Stimulated activated CD8-positive, alpha-beta memory T cell treated with anti-CD3 and anti-CD28 coated beads, Interleukin-15, amount 100 ng/mL, for 24 hours (primary cell): ENCODE results near the gene TAAR2.
"Not testable (repeated sequence)": the region's sequence is repeated elsewhere in the genome, so short reads cannot be mapped to it uniquely, and the experiment has no call there.

Experiments
- DNase-seq: peaks from one replicate; pipeline ENCODE4 v3.0.0-alpha.2; 2020; ENCODE audit warnings: low read depth

Gene TAAR2

GRCh38 chr6:132624175-132624574 lies at the start of gene TAAR2:
TAAR2 (minus strand) TSS chr6:132624275; CDS start chr6:132624275, 0 bp downstream.
- no peak for DNase-seq

GRCh38 chr6:132673376-132674094 lies 49.5 kb upstream of the TAAR2 start:
- no peak for DNase-seq

GRCh38 chr6:132671295-132671694 lies 47.2 kb upstream of the TAAR2 start:
- no peak for DNase-seq

- no peak for DNase-seq
Observed at GRCh38 chr6:132669690-132670291, 45.7 kb upstream of the TAAR2 start.

GRCh38 chr6:132666118-132666517 lies 42.0 kb upstream of the TAAR2 start:
- DNase-seq, result no peak

GRCh38 chr6:132664309-132665034 lies 40.4 kb upstream of the TAAR2 start:
- DNase-seq, result no peak

- no peak for DNase-seq
Observed at GRCh38 chr6:132663661-132664060, 39.6 kb upstream of the TAAR2 start.

GRCh38 chr6:132661906-132662305 lies 37.8 kb upstream of the TAAR2 start:
- no peak for DNase-seq

- no peak for DNase-seq
Observed at GRCh38 chr6:132659082-132659481, 35.0 kb upstream of the TAAR2 start, which contains the start of gene TAAR1. TAAR1 (minus strand) TSS chr6:132659182; CDS start chr6:132646003, 13,179 bp downstream.

- DNase-seq, result no peak
Observed at GRCh38 chr6:132651062-132651461, 27.0 kb upstream of the TAAR2 start.

GRCh38 chr6:132650429-132650828 lies 26.4 kb upstream of the TAAR2 start:
- DNase-seq, result no peak

- DNase-seq, result no peak
Observed at GRCh38 chr6:132648828-132649227, 24.8 kb upstream of the TAAR2 start.

- DNase-seq, result no peak
Observed at GRCh38 chr6:132648356-132648755, 24.3 kb upstream of the TAAR2 start.

- DNase-seq, result no peak
Observed at GRCh38 chr6:132643547-132643946, 19.5 kb upstream of the TAAR2 start.

GRCh38 chr6:132637135-132637534 lies 13.1 kb upstream of the TAAR2 start:
- DNase-seq, result not testable (repeated sequence)

- not testable (repeated sequence) for DNase-seq
Observed at GRCh38 chr6:132635906-132636305, 11.8 kb upstream of the TAAR2 start.

- DNase-seq, result not testable (repeated sequence)
Observed at GRCh38 chr6:132635288-132635687, 11.2 kb upstream of the TAAR2 start.

- no peak for DNase-seq
Observed at GRCh38 chr6:132634796-132635195, 10.7 kb upstream of the TAAR2 start.

GRCh38 chr6:132633362-132633761 lies 9.3 kb upstream of the TAAR2 start:
- no peak for DNase-seq

- DNase-seq, result no peak
Observed at GRCh38 chr6:132623106-132623845, 799 bp downstream of the TAAR2 start.

- DNase-seq, result no peak
Observed at GRCh38 chr6:132616677-132617076, 7.4 kb downstream of the TAAR2 start.

- no peak for DNase-seq
Observed at GRCh38 chr6:132614554-132614953, 9.5 kb downstream of the TAAR2 start.
